Right lobe of liver (tissue), 4 donors: Measurements from ENCODE around the gene RCAN1.
"Not testable (repeated sequence)": the region's sequence is repeated elsewhere in the genome, so short reads cannot be mapped to it uniquely, and the experiment has no call there.

ENCODE experiments used
- CTCF ChIP-seq, 4 donors: fragments of 200-600 bp in 3 of 4; fragments of 450-650 bp in 1 of 4; IDR thresholded peaks; one replicate each; pipeline versions ENCODE4 v1.5.1 to v1.8.0; 2016 to 2022; ENCODE audit warnings: antibody characterized with exemption in 4 of 4, mild to moderate bottlenecking in 2 of 4
- POLR2A ChIP-seq: fragments of 450-650 bp; IDR thresholded peaks from one replicate; pipeline ENCODE4 v1.6.1; 2017; ENCODE audit warnings: antibody characterized with exemption, mild to moderate bottlenecking
- donor health status: DM: no; HTN: no; CAD: no.
- donor health status: DM: no; HTN: no; CAD: no.
- donor health status: DM: no; HTN: yes; CAD: no.

- not testable (repeated sequence) for TF ChIP-seq POLR2A; CTCF (IDR thresholded peaks at IDR 0.05)
Measured at GRCh38 chr21:34604956-34605355, 10.0 kb downstream of the RCAN1 start.
